SK-N-SH (cell line): Measurements from ENCODE around the gene SLC12A3.

Source experiments
- CTCF ChIP-seq: fragments of 200-600 bp; sonication (generic); IDR thresholded peaks from 2 replicates; pipeline ENCODE4 v1.6.1; 2017; ENCODE audit warnings: antibody characterized with exemption, mild to moderate bottlenecking, moderate library complexity
- EP300 ChIP-seq, 2 experiments: IDR thresholded peaks; 2 replicates each; pipeline versions ENCODE4 v1.4.0 to v1.6.1; 2012; ENCODE audit warnings: borderline replicate concordance in 1 of 2, low read depth in 1 of 2, low read length in 1 of 2
- FOSL2 ChIP-seq: IDR thresholded peaks from 2 replicates; pipeline ENCODE4 v1.4.0; 2012; ENCODE audit warnings: low read depth, mild to moderate bottlenecking, moderate library complexity, borderline replicate concordance
- FOXJ3 ChIP-seq: sonication (generic); formaldehyde crosslinking; IDR thresholded peaks from 2 replicates; pipeline ENCODE4 v1.5.1; 2020; ENCODE audit warnings: mild to moderate bottlenecking, missing genetic modification reagents
- FOXM1 ChIP-seq: IDR thresholded peaks from 2 replicates; pipeline ENCODE4 v1.4.0; 2012; ENCODE audit warnings: low read depth, mild to moderate bottlenecking
- POLR2AphosphoS5 ChIP-seq: IDR thresholded peaks from 2 replicates; pipeline ENCODE4 v1.6.1; 2012; ENCODE audit warnings: low read depth, low read length
- RAD21 ChIP-seq: IDR thresholded peaks from 2 replicates; pipeline ENCODE4 v1.6.1; 2012; ENCODE audit warnings: mild to moderate bottlenecking, low read length
- REST ChIP-seq: IDR thresholded peaks from 2 replicates; pipeline ENCODE4 v1.6.1; 2012; ENCODE audit warnings: mild to moderate bottlenecking, low read depth, low read length, moderate library complexity
- SMC3 ChIP-seq: IDR thresholded peaks from 2 replicates; pipeline ENCODE4 v1.6.1; 2012; ENCODE audit warnings: low read depth, low read length, improper control_type of control experiment
- TCF12 ChIP-seq: IDR thresholded peaks from 2 replicates; pipeline ENCODE4 v1.4.0; 2012

- TF ChIP-seq CTCF, result peak; percentile 82
- TF ChIP-seq REST, result no peak
- TF ChIP-seq RAD21, result peak; percentile 58
- TF ChIP-seq TCF12, result no peak
- no peak for TF ChIP-seq FOXM1
- TF ChIP-seq EP300 (IDR thresholded peaks at IDR 0.05; ENCODE audit: borderline replicate concordance in 1 of 2, low read depth in 1 of 2, low read length in 1 of 2), result no peak
- TF ChIP-seq POLR2AphosphoS5, result no peak
- no peak for TF ChIP-seq FOXJ3 (CRISPR knock-in tag)
- no peak for TF ChIP-seq FOSL2
- peak; percentile 40 for TF ChIP-seq SMC3
Observed at GRCh38 chr16:56964243-56965148, 99.5 kb downstream of the SLC12A3 start.
